PC-3 (cell line): ENCODE data around the gene CAMSAP1. TPM values are rescaled to one million over a fixed set of nuclear protein-coding genes. Genes with fewer than 3 reads are reported as not detected.

Experiments used
- ATAC-seq: fragments of 200-7000 bp; cut with Tn5 transposase; 2 replicates; pipeline ENCODE4 v1.9.1; 2020; ENCODE audit warnings: mild to moderate bottlenecking, moderate library complexity
- BruUV-seq: library from RNA; stranded (reverse); fragments of 400-500 nt; replicated peaks from 2 replicates; lab custom pipeline; 2021; lab: Mats Ljungman, UMichigan
- CTCF ChIA-PET: fragments of 300-600 bp; sonication (Branson Sonifier 250); formaldehyde crosslinking; loops from one replicate; lab custom pipeline; 2022; ENCODE audit warnings: antibody characterized with exemption; lab: Charles Lee
- POLR2A ChIA-PET: fragments of 300-600 bp; sonication (Branson Sonifier 250); formaldehyde crosslinking; loops from one replicate; lab custom pipeline; 2022; ENCODE audit warnings: antibody characterized with exemption; ENCODE audit not compliant: unreplicated experiment; lab: Charles Lee
- DNase-seq: peaks from one replicate; pipeline ENCODE4 v3.0.0-alpha.2; 2015
- H2AFZ ChIP-seq: fragments of 300-600 bp; sonication (generic); 2 replicates; pipeline ENCODE4 v1.6.0; 2016; ENCODE audit warnings: antibody characterized with exemption, low read length
- H3F3A ChIP-seq: fragments of 300-600 bp; sonication (generic); one replicate; pipeline ENCODE4 v1.6.0; 2017; ENCODE audit warnings: antibody characterized with exemption, low read length, control low read depth, mild to moderate bottlenecking; ENCODE audit not compliant: unreplicated experiment
- H3K27ac ChIP-seq: fragments of 300-600 bp; sonication (generic); 2 replicates; pipeline ENCODE4 v1.5.1; 2016; ENCODE audit warnings: mild to moderate bottlenecking, low read length
- H3K27me3 ChIP-seq: fragments of 300-600 bp; sonication (generic); 2 replicates; pipeline ENCODE4 v1.6.1; 2016; ENCODE audit warnings: low read length, mixed read lengths
- H3K36me3 ChIP-seq: fragments of 300-600 bp; sonication (generic); 2 replicates; pipeline ENCODE4 v1.6.1; 2016; ENCODE audit warnings: low read depth, mixed run types, low read length, mixed read lengths
- H3K4me1 ChIP-seq: fragments of 300-600 bp; sonication (generic); 2 replicates; pipeline ENCODE4 v1.5.1; 2016; ENCODE audit warnings: low read length; ENCODE audit not compliant: insufficient read depth
- H3K4me2 ChIP-seq: fragments of 300-600 bp; sonication (generic); 2 replicates; pipeline ENCODE4 v1.6.0; 2016; ENCODE audit warnings: low read length
- H3K4me3 ChIP-seq: fragments of 300-600 bp; sonication (generic); 2 replicates; pipeline ENCODE4 v1.5.1; 2016; ENCODE audit warnings: mild to moderate bottlenecking, low read length, mixed read lengths
- H3K79me2 ChIP-seq: fragments of 300-600 bp; sonication (generic); 2 replicates; pipeline ENCODE4 v1.6.1; 2017; ENCODE audit warnings: low read length, mixed read lengths
- H3K9ac ChIP-seq: fragments of 300-600 bp; sonication (generic); 2 replicates; pipeline ENCODE4 v1.6.0; 2016; ENCODE audit warnings: mild to moderate bottlenecking, low read length
- H3K9me2 ChIP-seq: fragments of 300-600 bp; sonication (generic); replicated peaks from 2 replicates; pipeline ENCODE4 v1.6.1; 2016; ENCODE audit warnings: mixed run types, low read length, mixed read lengths
- H3K9me3 ChIP-seq: fragments of 300-600 bp; sonication (generic); 2 replicates; pipeline ENCODE4 v1.6.1; 2016; ENCODE audit warnings: low read length, mixed read lengths
- H4K20me1 ChIP-seq: fragments of 300-600 bp; sonication (generic); 2 replicates; pipeline ENCODE4 v1.6.1; 2016; ENCODE audit warnings: low read length, mixed read lengths
- EZH2 ChIP-seq: fragments of 300-600 bp; sonication (generic); IDR thresholded peaks from one replicate; pipeline ENCODE4 v1.6.1; 2017; ENCODE audit warnings: antibody characterized with exemption, mild to moderate bottlenecking, low read length; ENCODE audit not compliant: unreplicated experiment
- EZH2phosphoT487 ChIP-seq: fragments of 300-600 bp; sonication (generic); IDR thresholded peaks from 2 replicates; pipeline ENCODE4 v1.6.1; 2018; ENCODE audit warnings: mild to moderate bottlenecking, antibody characterized with exemption, low read length, borderline replicate concordance
- intact Hi-C: fragments of 100-400 bp; cut with micrococcal nuclease; formaldehyde crosslinking; loops from 2 replicates; pipeline ENCODE4 v1.9.0; 2023
- total RNA-seq: library from RNA; depleted of rRNA; stranded (reverse); fragments of >200 nt; gene quantifications from 2 replicates; pipeline ENCODE4 v1.2.3, GENCODE V29; 2014
- TF ChIP-seq, protein P1 (sequence below): fragments of 300-600 bp; sonication (generic); conservative IDR thresholded peaks from 2 replicates; pipeline ENCODE4 v1.5.1; 2017; ENCODE audit warnings: antibody characterized with exemption, low read depth, mild to moderate bottlenecking, low read length

Gene CAMSAP1
- total RNA-seq, 1 experiment from 2014 or later = 16.4 TPM

DNA sequence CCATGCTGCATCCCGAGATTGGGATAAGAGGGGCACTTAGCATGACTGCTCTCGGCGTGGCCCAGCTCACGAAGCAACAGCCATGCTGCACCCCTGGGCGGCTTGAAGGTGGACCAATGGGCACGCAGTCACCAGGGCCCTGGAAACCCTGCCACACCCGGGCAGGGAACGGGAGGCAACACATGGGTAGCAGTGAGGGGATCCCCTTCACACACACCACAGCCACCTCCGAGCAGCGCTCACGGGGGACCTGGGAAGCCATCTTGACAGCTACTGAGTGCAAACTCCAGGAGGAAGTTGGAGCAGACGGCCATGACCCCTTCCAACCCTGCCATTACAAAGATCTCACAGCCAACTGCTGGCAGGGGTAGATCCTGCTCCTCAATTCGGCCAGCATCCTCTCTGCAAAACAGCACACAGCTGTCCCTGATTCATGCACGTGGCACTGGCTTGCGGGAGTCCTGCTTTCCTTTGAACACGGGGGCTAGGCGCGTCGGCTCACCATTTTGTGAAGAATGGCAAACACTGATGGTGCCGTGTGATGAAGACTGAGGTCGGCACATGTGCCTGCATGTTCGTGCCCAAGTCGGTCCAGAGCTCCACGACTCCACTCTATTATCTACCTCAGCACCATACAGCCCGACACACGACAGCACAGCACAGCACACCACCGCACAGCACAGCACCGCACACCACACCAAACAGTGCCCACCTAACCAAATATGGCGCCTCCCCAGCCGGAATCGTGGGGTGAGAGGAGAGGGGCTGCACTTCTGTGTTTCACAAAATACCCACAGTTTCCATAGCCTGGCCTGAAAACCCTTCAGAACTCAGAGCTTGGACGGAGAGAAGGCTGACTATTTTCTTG lies 48.8 kb upstream of the CAMSAP1 start:
- Histone ChIP-seq H3K27me3 (no peaks in the 10 kb centered on the region), H3K4me1 (peaks cover 11% of the 10 kb centered on the region), H3K4me3 (no peak overlapping the region), H3K9me2 (no peaks in the 10 kb centered on the region), H3K27ac (no peak overlapping the region), H3K36me3 (no peaks in the 10 kb centered on the region; the same call in 1 of the 2 replicates), H2AFZ (no peak overlapping the region), H3K4me2 (no peak overlapping the region), H3K79me2 (peaks cover 56% of the 10 kb centered on the region), H4K20me1 (peaks cover 7% of the 10 kb centered on the region; the same call in 1 of the 2 replicates), H3K9ac (no peak overlapping the region), H3F3A (peaks cover 5% of the 10 kb centered on the region), H3K9me3 (no peaks in the 10 kb centered on the region)
- CTCF ChIA-PET = no interaction called here
- POLR2A ChIA-PET = no interaction called here
- no TSS peak for BruUV-seq
- ATAC-seq = no peak
- intact Hi-C loops = no loop called here
- DNase-seq = no peak
- TF ChIP-seq, protein P1, sequence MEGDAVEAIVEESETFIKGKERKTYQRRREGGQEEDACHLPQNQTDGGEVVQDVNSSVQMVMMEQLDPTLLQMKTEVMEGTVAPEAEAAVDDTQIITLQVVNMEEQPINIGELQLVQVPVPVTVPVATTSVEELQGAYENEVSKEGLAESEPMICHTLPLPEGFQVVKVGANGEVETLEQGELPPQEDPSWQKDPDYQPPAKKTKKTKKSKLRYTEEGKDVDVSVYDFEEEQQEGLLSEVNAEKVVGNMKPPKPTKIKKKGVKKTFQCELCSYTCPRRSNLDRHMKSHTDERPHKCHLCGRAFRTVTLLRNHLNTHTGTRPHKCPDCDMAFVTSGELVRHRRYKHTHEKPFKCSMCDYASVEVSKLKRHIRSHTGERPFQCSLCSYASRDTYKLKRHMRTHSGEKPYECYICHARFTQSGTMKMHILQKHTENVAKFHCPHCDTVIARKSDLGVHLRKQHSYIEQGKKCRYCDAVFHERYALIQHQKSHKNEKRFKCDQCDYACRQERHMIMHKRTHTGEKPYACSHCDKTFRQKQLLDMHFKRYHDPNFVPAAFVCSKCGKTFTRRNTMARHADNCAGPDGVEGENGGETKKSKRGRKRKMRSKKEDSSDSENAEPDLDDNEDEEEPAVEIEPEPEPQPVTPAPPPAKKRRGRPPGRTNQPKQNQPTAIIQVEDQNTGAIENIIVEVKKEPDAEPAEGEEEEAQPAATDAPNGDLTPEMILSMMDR = no peak

DNA sequence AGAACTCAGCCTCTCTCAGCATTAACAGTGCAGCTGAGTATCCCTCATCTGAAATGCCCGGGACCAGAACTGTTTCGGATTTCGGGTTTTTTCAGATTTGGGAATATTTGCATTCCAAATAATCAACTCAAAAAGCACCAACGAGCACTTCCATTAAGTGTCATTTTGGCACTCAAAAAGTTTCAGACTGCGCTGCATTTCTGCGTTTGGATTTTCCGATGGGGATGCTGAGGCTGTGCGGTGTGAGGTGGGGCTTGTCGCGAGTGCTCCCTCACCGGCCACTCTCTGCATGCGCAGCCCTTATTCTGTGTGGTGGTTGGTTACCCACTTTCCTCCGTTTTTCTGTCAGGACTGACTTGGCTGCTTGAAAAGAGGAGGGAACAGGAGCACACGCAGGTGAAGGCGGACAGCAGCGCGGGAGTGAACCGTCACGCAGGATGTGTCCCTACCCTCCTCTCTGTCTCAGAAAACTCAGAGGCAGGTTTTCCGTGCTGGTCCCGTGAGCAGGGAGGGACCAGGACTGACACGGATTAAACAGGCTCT lies 45.4 kb upstream of the CAMSAP1 start:
- intact Hi-C loops = loop anchor here (2.0 kb wide), 1 partner anchor 26 kb away; no protein-coding TSS in a partner anchor
- Histone ChIP-seq H3K9me3 (no peaks in the 10 kb centered on the region), H3K36me3 (no peaks in the 10 kb centered on the region; the same call in 1 of the 2 replicates), H3K9me2 (no peaks in the 10 kb centered on the region), H2AFZ (no peak overlapping the region), H3K27ac (peak overlapping the region; percentile 91), H3K4me2 (peak overlapping the region; percentile 74), H3K79me2 (peaks cover 29% of the 10 kb centered on the region), H3K9ac (no peak overlapping the region), H3K4me3 (no peak overlapping the region), H3K4me1 (peaks cover 11% of the 10 kb centered on the region), H3F3A (peaks cover 5% of the 10 kb centered on the region), H3K27me3 (no peaks in the 10 kb centered on the region), H4K20me1 (no peaks in the 10 kb centered on the region)
- BruUV-seq = no TSS peak
- ATAC-seq = no peak
- CTCF ChIA-PET = no interaction called here
- no peak for DNase-seq
- POLR2A ChIA-PET = no interaction called here
- no peak for TF ChIP-seq EZH2
- TF ChIP-seq EZH2phosphoT487 = no peak
- TF ChIP-seq, protein P1 = no peak
